Activated naive CD4-positive, alpha-beta T cell treated with anti-CD3 and anti-CD28 coated beads for 36 hours (primary cell): ENCODE results near the gene GRIN2A. TPM values are rescaled to one million over a fixed set of nuclear protein-coding genes. Genes with fewer than 3 reads are reported as not detected.

ENCODE experiments used
- CTCF ChIA-PET: fragments of 350-600 bp; sonication (Branson Sonifier 250); formaldehyde crosslinking; loops from one replicate; lab custom pipeline; 2021; ENCODE audit warnings: antibody characterized with exemption; lab: Charles Lee
- DNase-seq: peaks from one replicate; pipeline ENCODE4 v3.0.0-alpha.2; 2020
- H3K27ac Mint-ChIP-seq: one replicate; pipeline ENCODE4 v1.8.0; 2021; ENCODE audit warnings: mild to moderate bottlenecking, mixed read lengths
- H3K27me3 Mint-ChIP-seq: one replicate; pipeline ENCODE4 v1.8.0; 2021; ENCODE audit warnings: low read depth, mixed read lengths
- H3K36me3 Mint-ChIP-seq: one replicate; pipeline ENCODE4 v1.8.0; 2021; ENCODE audit warnings: low read depth, mixed read lengths
- H3K4me1 Mint-ChIP-seq: one replicate; pipeline ENCODE4 v1.8.0; 2021; ENCODE audit warnings: low read depth, mixed read lengths
- H3K4me3 Mint-ChIP-seq: one replicate; pipeline ENCODE4 v1.8.0; 2021; ENCODE audit warnings: mild to moderate bottlenecking, moderate library complexity, mixed read lengths
- H3K9me3 Mint-ChIP-seq: one replicate; pipeline ENCODE4 v1.8.0; 2021; ENCODE audit warnings: mixed read lengths
- intact Hi-C: fragments of 100-400 bp; cut with micrococcal nuclease; formaldehyde crosslinking; loops from one replicate; pipeline ENCODE4 v1.15.1; 2023
- total RNA-seq, 2 experiments: library from RNA; stranded (reverse); gene quantifications; one replicate each; pipeline ENCODE4 v1.2.3, GENCODE V29; 2021

The GRIN2A gene
- total RNA-seq, 2 experiments from 2014 or later = not detected

GRCh38 chr16:10180042-10180770 is 2.0 kb downstream of the GRIN2A start:
- H3K27ac Mint-ChIP-seq = no peak overlapping the region
- no peak for DNase-seq
- H3K4me3 Mint-ChIP-seq = no peak overlapping the region
- CTCF ChIA-PET = interaction anchor here (0.6 kb wide), 1 partner anchor 574 kb away, joined by 3 read pairs; no protein-coding TSS in a partner anchor
- H3K9me3 Mint-ChIP-seq = no peaks in the 10 kb centered on the region
- H3K36me3 Mint-ChIP-seq = no peaks in the 10 kb centered on the region
- intact Hi-C loops = no loop called here
- H3K4me1 Mint-ChIP-seq = peaks cover 16% of the 10 kb centered on the region
- H3K27me3 Mint-ChIP-seq = peaks cover 41% of the 10 kb centered on the region

DNA sequence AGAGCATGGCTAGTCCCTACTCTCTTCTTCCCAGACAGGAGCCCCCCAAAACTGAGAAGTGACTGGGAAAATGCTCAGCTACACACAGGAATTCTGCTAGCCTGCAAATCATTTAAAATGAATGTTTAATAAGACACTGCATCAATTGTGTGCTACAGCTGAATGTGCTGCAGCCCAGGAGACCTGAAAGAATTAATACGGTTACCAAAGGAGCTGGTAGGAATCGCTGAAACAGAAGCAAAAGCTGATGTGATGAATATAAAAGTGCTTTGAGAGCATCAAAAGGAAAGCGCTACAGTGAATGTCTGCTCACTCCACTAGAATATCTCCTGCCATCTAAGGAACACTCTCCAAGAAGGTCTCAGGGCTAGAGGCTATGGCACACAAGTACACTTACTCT is 3.7 kb downstream of the GRIN2A start:
- Mint-ChIP-seq H3K27ac (no peak overlapping the region), H3K4me3 (no peak overlapping the region), H3K27me3 (peaks cover 26% of the 10 kb centered on the region), H3K9me3 (no peaks in the 10 kb centered on the region), H3K36me3 (no peaks in the 10 kb centered on the region), H3K4me1 (peaks cover 15% of the 10 kb centered on the region)
- DNase-seq = no peak
- intact Hi-C loops = no loop called here
- CTCF ChIA-PET = no interaction called here

- intact Hi-C loops = no loop called here
- CTCF ChIA-PET = no interaction called here
- Mint-ChIP-seq H3K27me3 (peaks cover 24% of the 10 kb centered on the region), H3K4me3 (no peak overlapping the region), H3K36me3 (no peaks in the 10 kb centered on the region), H3K4me1 (peaks cover 13% of the 10 kb centered on the region), H3K27ac (no peak overlapping the region), H3K9me3 (no peaks in the 10 kb centered on the region)
- DNase-seq = no peak
Observed at GRCh38 chr16:10178080-10178479, 4.1 kb downstream of the GRIN2A start.

- intact Hi-C loops = no loop called here
- Mint-ChIP-seq H3K4me3 (no peak overlapping the region), H3K4me1 (no peaks in the 10 kb centered on the region), H3K27me3 (peaks cover 4% of the 10 kb centered on the region), H3K36me3 (no peaks in the 10 kb centered on the region), H3K27ac (no peak overlapping the region), H3K9me3 (no peaks in the 10 kb centered on the region)
- CTCF ChIA-PET = no interaction called here
- DNase-seq = no peak
Observed at GRCh38 chr16:10172848-10173655, 9.2 kb downstream of the GRIN2A start.

- intact Hi-C loops = no loop called here
- Mint-ChIP-seq H3K27me3 (peaks cover 3% of the 10 kb centered on the region), H3K4me1 (no peaks in the 10 kb centered on the region), H3K9me3 (no peaks in the 10 kb centered on the region), H3K36me3 (no peaks in the 10 kb centered on the region), H3K27ac (no peak overlapping the region), H3K4me3 (no peak overlapping the region)
- CTCF ChIA-PET = interaction anchor here (0.6 kb wide), 1 partner anchor 151 kb away, joined by 3 read pairs; no protein-coding TSS in a partner anchor
- DNase-seq = no peak
Observed at GRCh38 chr16:10171221-10171620, 11.0 kb downstream of the GRIN2A start.

- no peak for DNase-seq
- CTCF ChIA-PET = no interaction called here
- Mint-ChIP-seq H3K36me3 (no peaks in the 10 kb centered on the region), H3K27me3 (peaks cover 3% of the 10 kb centered on the region), H3K4me1 (no peaks in the 10 kb centered on the region), H3K4me3 (no peak overlapping the region), H3K9me3 (no peaks in the 10 kb centered on the region), H3K27ac (no peak overlapping the region)
- intact Hi-C loops = no loop called here
Observed at GRCh38 chr16:10169904-10170410, 12.3 kb downstream of the GRIN2A start.

DNA sequence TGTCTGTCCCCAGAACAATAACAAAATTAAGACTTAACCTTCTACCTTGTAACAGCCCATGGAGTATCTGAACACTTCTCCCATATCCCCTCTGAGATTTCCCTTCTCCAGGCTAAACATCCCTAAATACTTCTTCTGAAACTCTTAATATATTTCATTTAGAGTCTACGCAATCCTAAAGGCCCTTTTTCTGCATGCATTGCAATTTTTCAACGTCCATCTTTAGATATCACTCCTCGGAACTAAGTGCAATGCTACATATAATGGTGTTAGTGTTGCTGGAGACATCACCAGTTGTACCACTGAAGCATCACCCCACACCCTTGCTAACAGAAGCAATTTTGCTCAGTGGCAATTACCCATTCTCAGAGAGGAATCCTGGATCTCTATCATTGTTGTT is 13.2 kb downstream of the GRIN2A start:
- H3K4me1 Mint-ChIP-seq = no peaks in the 10 kb centered on the region
- no peak overlapping the region for H3K27ac Mint-ChIP-seq
- CTCF ChIA-PET = no interaction called here
- H3K9me3 Mint-ChIP-seq = no peaks in the 10 kb centered on the region
- H3K27me3 Mint-ChIP-seq = peaks cover 3% of the 10 kb centered on the region
- intact Hi-C loops = no loop called here
- H3K36me3 Mint-ChIP-seq = no peaks in the 10 kb centered on the region
- no peak overlapping the region for H3K4me3 Mint-ChIP-seq
- DNase-seq = no peak

DNA sequence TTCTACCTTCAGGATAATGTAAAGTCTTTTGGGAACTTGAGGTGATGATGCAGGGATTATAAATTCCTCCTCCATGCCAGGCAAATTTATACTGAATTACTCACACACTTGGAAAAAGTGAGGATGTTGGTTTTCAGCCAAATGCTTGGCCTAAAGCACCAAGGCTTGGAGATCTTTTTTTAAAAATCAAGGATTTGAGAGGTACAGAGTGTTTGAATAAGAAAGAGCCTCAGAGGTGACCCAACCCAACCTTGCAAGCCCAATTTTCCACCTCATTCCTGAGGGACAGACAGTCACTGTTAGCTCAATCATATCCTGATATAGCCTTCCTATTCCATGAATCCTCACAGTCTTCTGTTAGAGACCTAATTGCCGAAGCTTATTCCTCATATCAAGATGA is 14.0 kb downstream of the GRIN2A start:
- intact Hi-C loops = no loop called here
- H3K36me3 Mint-ChIP-seq = no peaks in the 10 kb centered on the region
- CTCF ChIA-PET = no interaction called here

GRCh38 chr16:10165643-10166042 is 16.6 kb downstream of the GRIN2A start:
- intact Hi-C loops = no loop called here
- CTCF ChIA-PET = no interaction called here

More for the DNA sequence above, 14.0 kb downstream of the GRIN2A start:
- Mint-ChIP-seq H3K4me3 (no peak overlapping the region), H3K9me3 (no peaks in the 10 kb centered on the region), H3K4me1 (no peaks in the 10 kb centered on the region), H3K27ac (no peak overlapping the region), H3K27me3 (peaks cover 3% of the 10 kb centered on the region)
- no peak for DNase-seq

GRCh38 chr16:10162981-10163380 is 19.2 kb downstream of the GRIN2A start:
- Mint-ChIP-seq H3K4me3 (no peak overlapping the region), H3K27me3 (peaks cover 5% of the 10 kb centered on the region), H3K27ac (no peak overlapping the region), H3K9me3 (no peaks in the 10 kb centered on the region), H3K36me3 (no peaks in the 10 kb centered on the region), H3K4me1 (no peaks in the 10 kb centered on the region)
- DNase-seq = no peak
- intact Hi-C loops = no loop called here
- CTCF ChIA-PET = no interaction called here

More at GRCh38 chr16:10165643-10166042, 16.6 kb downstream of the GRIN2A start:
- Mint-ChIP-seq H3K27me3 (peaks cover 5% of the 10 kb centered on the region), H3K9me3 (no peaks in the 10 kb centered on the region), H3K4me3 (no peak overlapping the region), H3K36me3 (no peaks in the 10 kb centered on the region), H3K27ac (no peak overlapping the region), H3K4me1 (no peaks in the 10 kb centered on the region)
- DNase-seq = no peak

- no peak overlapping the region for H3K4me3 Mint-ChIP-seq
- no peak overlapping the region for H3K27ac Mint-ChIP-seq
- no peaks in the 10 kb centered on the region for H3K9me3 Mint-ChIP-seq
- DNase-seq = no peak
- CTCF ChIA-PET = interaction anchor here (0.6 kb wide), 1 partner anchor 859 kb away, joined by 3 read pairs; no protein-coding TSS in a partner anchor
- no peaks in the 10 kb centered on the region for H3K36me3 Mint-ChIP-seq
- no peaks in the 10 kb centered on the region for H3K4me1 Mint-ChIP-seq
- H3K27me3 Mint-ChIP-seq = peaks cover 14% of the 10 kb centered on the region
- intact Hi-C loops = no loop called here
Observed at GRCh38 chr16:10156099-10156498, 26.1 kb downstream of the GRIN2A start.

- Mint-ChIP-seq H3K4me3 (no peak overlapping the region), H3K36me3 (no peaks in the 10 kb centered on the region), H3K4me1 (no peaks in the 10 kb centered on the region), H3K27me3 (peaks cover 16% of the 10 kb centered on the region), H3K27ac (no peak overlapping the region), H3K9me3 (no peaks in the 10 kb centered on the region)
- CTCF ChIA-PET = interaction anchor here (0.6 to 1.0 kb wide), 2 partner anchors 9 to 1020 kb away, joined by 3 to 4 read pairs; no protein-coding TSS in a partner anchor
- intact Hi-C loops = no loop called here
- DNase-seq = no peak
Observed at GRCh38 chr16:10154389-10154788, 27.8 kb downstream of the GRIN2A start.
